GM12891 (cell line): ENCODE measurements around the gene ANXA9.
A peak's percentile ranks its signal among the peaks of the same experiment; 100 is the strongest.

ENCODE experiments used
- PAX5 ChIP-seq: IDR thresholded peaks from 2 replicates; pipeline ENCODE4 v1.6.1; 2011; ENCODE audit warnings: low read length, moderate library complexity, mild to moderate bottlenecking; ENCODE audit not compliant: insufficient read depth, severe bottlenecking
- POLR2A ChIP-seq: IDR thresholded peaks from 2 replicates; pipeline ENCODE4 v1.6.1; 2011; ENCODE audit warnings: low read depth, low read length, control low read depth
- POLR2AphosphoS5 ChIP-seq: IDR thresholded peaks from 2 replicates; pipeline ENCODE4 v1.6.1; 2011; ENCODE audit warnings: low read depth, low read length, control low read depth
- POU2F2 ChIP-seq: IDR thresholded peaks from 2 replicates; pipeline ENCODE4 v1.6.1; 2011; ENCODE audit warnings: low read depth, mild to moderate bottlenecking, control low read depth, low read length, moderate library complexity
- SPI1 ChIP-seq: IDR thresholded peaks from 2 replicates; pipeline ENCODE4 v1.6.1; 2011; ENCODE audit warnings: low read depth, low read length, control low read depth
- TAF1 ChIP-seq: IDR thresholded peaks from 2 replicates; pipeline ENCODE4 v1.6.1; 2011; ENCODE audit warnings: low read depth, low read length, control low read depth

- TF ChIP-seq POLR2A (no peak), TAF1 (no peak; the same call in 1 of the 2 replicates), POLR2AphosphoS5 (no peak), SPI1 (peak; percentile 47), POU2F2 (no peak), PAX5 (no peak)
Observed at GRCh38 chr1:151006327-151007052, 24.4 kb downstream of the ANXA9 start, which contains the start of gene MINDY1.
